SK-N-SH treated with all-trans-retinoic acid at 6 μM for 48 hours (cell line): Measurements from ENCODE around the gene CLEC16A.
A peak's percentile ranks its signal among the peaks of the same experiment; 100 is the strongest.

Experiments used
- ATAC-seq: fragments of 200-7000 bp; cut with Tn5 transposase; 3 replicates; pipeline ENCODE4 v1.9.1; 2020; ENCODE audit warnings: mild to moderate bottlenecking, moderate library complexity
- ARNTL ChIP-seq: fragments of 450-650 bp; formaldehyde crosslinking; IDR thresholded peaks from 2 replicates; pipeline ENCODE4 v1.5.0; 2020; ENCODE audit warnings: low read depth, mild to moderate bottlenecking, moderate library complexity, borderline replicate concordance
- CSDC2 ChIP-seq: fragments of 250-450 bp; sonication (Bioruptor Pico); IDR thresholded peaks from 2 replicates; pipeline ENCODE4 v1.5.0; 2020; ENCODE audit warnings: mild to moderate bottlenecking, moderate library complexity
- ESRRG ChIP-seq: fragments of 250-450 bp; sonication (Bioruptor Pico); IDR thresholded peaks from 2 replicates; pipeline ENCODE4 v1.6.1; 2021; ENCODE audit warnings: mild to moderate bottlenecking
- GLIS3 ChIP-seq: fragments of 250-450 bp; sonication (Bioruptor Pico); IDR thresholded peaks from 2 replicates; pipeline ENCODE4 v1.5.0; 2020; ENCODE audit warnings: mild to moderate bottlenecking, moderate library complexity
- ISL1 ChIP-seq: fragments of 250-450 bp; sonication (Bioruptor Pico); IDR thresholded peaks from 2 replicates; pipeline ENCODE4 v2.1.2; 2022; ENCODE audit warnings: mild to moderate bottlenecking, moderate library complexity
- PPARA ChIP-seq: fragments of 250-450 bp; sonication (Bioruptor Pico); IDR thresholded peaks from 2 replicates; pipeline ENCODE4 v1.5.0; 2020; ENCODE audit warnings: mild to moderate bottlenecking, borderline replicate concordance
- RARB ChIP-seq: fragments of 250-450 bp; sonication (Bioruptor Pico); IDR thresholded peaks from 2 replicates; pipeline ENCODE4 v1.8.0; 2021; ENCODE audit warnings: mild to moderate bottlenecking, moderate library complexity
- SNAI2 ChIP-seq: fragments of 250-450 bp; sonication (Bioruptor Pico); IDR thresholded peaks from 2 replicates; pipeline ENCODE4 v1.5.0; 2020; ENCODE audit warnings: mild to moderate bottlenecking, moderate library complexity
- TCF4 ChIP-seq: fragments of 250-450 bp; sonication (Bioruptor Pico); IDR thresholded peaks from 2 replicates; pipeline ENCODE4 v1.8.0; 2021; ENCODE audit warnings: mild to moderate bottlenecking, moderate library complexity, borderline replicate concordance
- TOX ChIP-seq: fragments of 250-450 bp; sonication (Bioruptor Pico); IDR thresholded peaks from 2 replicates; pipeline ENCODE4 v1.8.0; 2021; ENCODE audit warnings: mild to moderate bottlenecking, moderate library complexity, borderline replicate concordance
- ZC3H10 ChIP-seq: fragments of 250-450 bp; sonication (Bioruptor Pico); IDR thresholded peaks from 2 replicates; pipeline ENCODE4 v1.5.1; 2021; ENCODE audit warnings: mild to moderate bottlenecking, moderate library complexity
- ZFP3 ChIP-seq: fragments of 250-450 bp; sonication (Bioruptor Pico); IDR thresholded peaks from 2 replicates; pipeline ENCODE4 v1.5.0; 2020; ENCODE audit warnings: mild to moderate bottlenecking, moderate library complexity
- ZFP30 ChIP-seq: fragments of 450-650 bp; formaldehyde crosslinking; IDR thresholded peaks from 2 replicates; pipeline ENCODE4 v1.5.0; 2022; ENCODE audit warnings: mild to moderate bottlenecking, moderate library complexity
- ZNF565 ChIP-seq: fragments of 450-650 bp; formaldehyde crosslinking; conservative IDR thresholded peaks from 2 replicates; pipeline ENCODE4 v1.5.0; 2020; ENCODE audit warnings: low read depth, mild to moderate bottlenecking, moderate library complexity
- ZNF70 ChIP-seq: fragments of 450-650 bp; formaldehyde crosslinking; IDR thresholded peaks from 2 replicates; pipeline ENCODE4 v1.5.0; 2020; ENCODE audit warnings: mild to moderate bottlenecking, moderate library complexity
- ZNF8 ChIP-seq: fragments of 450-650 bp; formaldehyde crosslinking; IDR thresholded peaks from 2 replicates; pipeline ENCODE4 v1.5.0; 2020; ENCODE audit warnings: mild to moderate bottlenecking, moderate library complexity
- TF ChIP-seq, protein P1 (sequence below): fragments of 250-450 bp; sonication (Bioruptor Pico); IDR thresholded peaks from 2 replicates; pipeline ENCODE4 v1.5.1; 2021; ENCODE audit warnings: mild to moderate bottlenecking, moderate library complexity
- TF ChIP-seq, protein P2 (sequence below): fragments of 250-450 bp; sonication (Bioruptor Pico); IDR thresholded peaks from 2 replicates; pipeline ENCODE4 v1.5.0; 2020; ENCODE audit warnings: mild to moderate bottlenecking, moderate library complexity
- TF ChIP-seq, protein P3 (sequence below): fragments of 250-450 bp; sonication (Bioruptor Pico); IDR thresholded peaks from 2 replicates; pipeline ENCODE4 v1.8.0; 2020; ENCODE audit warnings: mild to moderate bottlenecking, moderate library complexity, borderline replicate concordance
- TF ChIP-seq, protein P4 (sequence below): fragments of 250-450 bp; sonication (Bioruptor Pico); IDR thresholded peaks from 2 replicates; pipeline ENCODE4 v1.5.1; 2020; ENCODE audit warnings: low read depth, mild to moderate bottlenecking, moderate library complexity

CLEC16A gene

DNA sequence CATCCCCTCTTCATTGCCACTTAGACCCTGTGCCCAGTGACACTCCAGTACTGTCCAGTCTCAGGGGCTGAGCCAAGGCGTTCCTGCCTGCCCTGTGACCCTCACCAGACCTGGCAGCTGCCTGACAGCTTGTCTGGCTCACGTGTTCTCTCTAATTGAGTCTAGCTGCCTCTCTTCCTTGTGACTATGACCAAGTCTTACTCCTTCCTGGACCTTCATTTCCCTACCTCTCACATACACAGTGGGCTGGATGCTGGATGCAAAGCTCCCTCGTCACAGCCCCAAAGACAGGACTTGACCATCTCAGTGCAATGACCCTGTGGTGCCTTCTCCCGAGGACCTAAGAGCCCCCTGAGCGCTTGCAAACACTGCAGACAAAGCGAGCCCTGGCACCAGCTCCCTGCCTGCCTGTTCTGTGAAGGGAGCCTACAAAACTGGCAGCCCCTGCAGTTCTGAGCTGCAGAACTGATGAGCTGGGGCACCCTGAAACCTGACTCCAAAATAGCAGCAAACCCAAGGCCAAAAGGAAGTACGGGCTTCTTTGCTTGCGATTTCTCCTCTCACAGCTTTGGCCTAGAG is 3.8 kb upstream of the CLEC16A start:
- TF ChIP-seq PPARA (CRISPR knock-in tag) = no peak
- TF ChIP-seq, protein P1, sequence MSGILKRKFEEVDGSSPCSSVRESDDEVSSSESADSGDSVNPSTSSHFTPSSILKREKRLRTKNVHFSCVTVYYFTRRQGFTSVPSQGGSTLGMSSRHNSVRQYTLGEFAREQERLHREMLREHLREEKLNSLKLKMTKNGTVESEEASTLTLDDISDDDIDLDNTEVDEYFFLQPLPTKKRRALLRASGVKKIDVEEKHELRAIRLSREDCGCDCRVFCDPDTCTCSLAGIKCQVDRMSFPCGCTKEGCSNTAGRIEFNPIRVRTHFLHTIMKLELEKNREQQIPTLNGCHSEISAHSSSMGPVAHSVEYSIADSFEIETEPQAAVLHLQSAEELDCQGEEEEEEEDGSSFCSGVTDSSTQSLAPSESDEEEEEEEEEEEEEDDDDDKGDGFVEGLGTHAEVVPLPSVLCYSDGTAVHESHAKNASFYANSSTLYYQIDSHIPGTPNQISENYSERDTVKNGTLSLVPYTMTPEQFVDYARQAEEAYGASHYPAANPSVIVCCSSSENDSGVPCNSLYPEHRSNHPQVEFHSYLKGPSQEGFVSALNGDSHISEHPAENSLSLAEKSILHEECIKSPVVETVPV = no peak
- no peak for TF ChIP-seq ZFP3 (CRISPR knock-in tag)
- TF ChIP-seq ISL1 (CRISPR knock-in tag) = no peak
- TF ChIP-seq, protein P2, sequence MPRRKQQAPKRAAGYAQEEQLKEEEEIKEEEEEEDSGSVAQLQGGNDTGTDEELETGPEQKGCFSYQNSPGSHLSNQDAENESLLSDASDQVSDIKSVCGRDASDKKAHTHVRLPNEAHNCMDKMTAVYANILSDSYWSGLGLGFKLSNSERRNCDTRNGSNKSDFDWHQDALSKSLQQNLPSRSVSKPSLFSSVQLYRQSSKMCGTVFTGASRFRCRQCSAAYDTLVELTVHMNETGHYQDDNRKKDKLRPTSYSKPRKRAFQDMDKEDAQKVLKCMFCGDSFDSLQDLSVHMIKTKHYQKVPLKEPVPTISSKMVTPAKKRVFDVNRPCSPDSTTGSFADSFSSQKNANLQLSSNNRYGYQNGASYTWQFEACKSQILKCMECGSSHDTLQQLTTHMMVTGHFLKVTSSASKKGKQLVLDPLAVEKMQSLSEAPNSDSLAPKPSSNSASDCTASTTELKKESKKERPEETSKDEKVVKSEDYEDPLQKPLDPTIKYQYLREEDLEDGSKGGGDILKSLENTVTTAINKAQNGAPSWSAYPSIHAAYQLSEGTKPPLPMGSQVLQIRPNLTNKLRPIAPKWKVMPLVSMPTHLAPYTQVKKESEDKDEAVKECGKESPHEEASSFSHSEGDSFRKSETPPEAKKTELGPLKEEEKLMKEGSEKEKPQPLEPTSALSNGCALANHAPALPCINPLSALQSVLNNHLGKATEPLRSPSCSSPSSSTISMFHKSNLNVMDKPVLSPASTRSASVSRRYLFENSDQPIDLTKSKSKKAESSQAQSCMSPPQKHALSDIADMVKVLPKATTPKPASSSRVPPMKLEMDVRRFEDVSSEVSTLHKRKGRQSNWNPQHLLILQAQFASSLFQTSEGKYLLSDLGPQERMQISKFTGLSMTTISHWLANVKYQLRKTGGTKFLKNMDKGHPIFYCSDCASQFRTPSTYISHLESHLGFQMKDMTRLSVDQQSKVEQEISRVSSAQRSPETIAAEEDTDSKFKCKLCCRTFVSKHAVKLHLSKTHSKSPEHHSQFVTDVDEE (CRISPR knock-in tag) = no peak
- TF ChIP-seq ESRRG (CRISPR knock-in tag) = no peak
- no peak for TF ChIP-seq TCF4 (CRISPR knock-in tag)
- TF ChIP-seq, protein P3, sequence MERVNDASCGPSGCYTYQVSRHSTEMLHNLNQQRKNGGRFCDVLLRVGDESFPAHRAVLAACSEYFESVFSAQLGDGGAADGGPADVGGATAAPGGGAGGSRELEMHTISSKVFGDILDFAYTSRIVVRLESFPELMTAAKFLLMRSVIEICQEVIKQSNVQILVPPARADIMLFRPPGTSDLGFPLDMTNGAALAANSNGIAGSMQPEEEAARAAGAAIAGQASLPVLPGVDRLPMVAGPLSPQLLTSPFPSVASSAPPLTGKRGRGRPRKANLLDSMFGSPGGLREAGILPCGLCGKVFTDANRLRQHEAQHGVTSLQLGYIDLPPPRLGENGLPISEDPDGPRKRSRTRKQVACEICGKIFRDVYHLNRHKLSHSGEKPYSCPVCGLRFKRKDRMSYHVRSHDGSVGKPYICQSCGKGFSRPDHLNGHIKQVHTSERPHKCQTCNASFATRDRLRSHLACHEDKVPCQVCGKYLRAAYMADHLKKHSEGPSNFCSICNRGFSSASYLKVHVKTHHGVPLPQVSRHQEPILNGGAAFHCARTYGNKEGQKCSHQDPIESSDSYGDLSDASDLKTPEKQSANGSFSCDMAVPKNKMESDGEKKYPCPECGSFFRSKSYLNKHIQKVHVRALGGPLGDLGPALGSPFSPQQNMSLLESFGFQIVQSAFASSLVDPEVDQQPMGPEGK (CRISPR knock-in tag) = no peak
- no peak for TF ChIP-seq ZFP30 (CRISPR knock-in tag)
- TF ChIP-seq ARNTL = no peak
- no peak for TF ChIP-seq RARB
- no peak for TF ChIP-seq ZNF565 (CRISPR knock-in tag)
- TF ChIP-seq, all 23 proteins: peak for 0
- no peak for ATAC-seq

DNA sequence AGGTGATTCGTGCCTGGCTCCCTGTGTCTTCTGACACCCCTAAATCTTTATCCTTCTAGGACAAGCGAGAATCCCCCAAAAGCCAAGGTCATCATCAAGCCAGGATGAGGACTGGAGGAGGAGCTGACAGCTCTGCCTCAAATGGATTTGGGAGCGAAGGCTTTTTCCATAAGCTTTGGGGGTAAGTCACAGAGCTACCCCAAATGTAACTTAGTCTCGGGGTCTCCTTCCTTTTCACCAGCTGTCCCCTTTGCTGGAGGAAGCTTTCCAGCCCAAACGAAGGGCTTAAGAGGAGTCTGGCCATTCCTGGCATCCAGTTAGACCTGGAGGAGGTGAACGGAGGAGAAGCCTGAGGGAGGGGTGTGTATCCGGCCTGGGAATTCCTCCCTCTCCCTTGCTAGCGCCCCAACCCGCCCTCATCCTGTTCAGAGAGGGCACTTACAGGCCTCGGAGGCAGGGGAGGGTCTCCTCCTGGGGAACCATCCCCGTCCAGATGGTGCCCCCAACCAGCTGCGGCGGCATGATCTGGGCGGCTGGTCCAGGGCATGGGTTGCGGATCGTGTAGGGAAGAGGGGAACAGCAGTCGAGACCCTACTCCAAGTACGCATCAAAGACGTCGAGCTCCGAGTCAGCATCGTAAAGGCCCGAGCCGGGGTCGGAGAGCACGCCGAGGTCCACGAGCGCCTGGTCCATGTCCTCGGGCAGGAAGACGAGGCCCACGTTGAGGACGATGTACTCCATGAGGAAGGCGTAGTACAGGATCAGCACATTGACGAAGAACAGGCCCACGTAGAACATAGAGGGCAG is 3.0 kb upstream of the CLEC16A start:
- TF ChIP-seq GLIS3 (CRISPR knock-in tag) (no peak), RARB (no peak), ZFP30 (CRISPR knock-in tag) (no peak), ZNF565 (CRISPR knock-in tag) (no peak), ARNTL (no peak), ZC3H10 (no peak), TOX (no peak), SNAI2 (no peak), ZNF70 (CRISPR knock-in tag) (no peak), CSDC2 (no peak), ZNF8 (no peak), ISL1 (CRISPR knock-in tag) (no peak)
- TF ChIP-seq, protein P3 (CRISPR knock-in tag) = no peak
- TF ChIP-seq, protein P4, sequence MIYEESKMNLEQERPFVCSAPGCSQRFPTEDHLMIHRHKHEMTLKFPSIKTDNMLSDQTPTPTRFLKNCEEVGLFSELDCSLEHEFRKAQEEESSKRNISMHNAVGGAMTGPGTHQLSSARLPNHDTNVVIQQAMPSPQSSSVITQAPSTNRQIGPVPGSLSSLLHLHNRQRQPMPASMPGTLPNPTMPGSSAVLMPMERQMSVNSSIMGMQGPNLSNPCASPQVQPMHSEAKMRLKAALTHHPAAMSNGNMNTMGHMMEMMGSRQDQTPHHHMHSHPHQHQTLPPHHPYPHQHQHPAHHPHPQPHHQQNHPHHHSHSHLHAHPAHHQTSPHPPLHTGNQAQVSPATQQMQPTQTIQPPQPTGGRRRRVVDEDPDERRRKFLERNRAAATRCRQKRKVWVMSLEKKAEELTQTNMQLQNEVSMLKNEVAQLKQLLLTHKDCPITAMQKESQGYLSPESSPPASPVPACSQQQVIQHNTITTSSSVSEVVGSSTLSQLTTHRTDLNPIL (CRISPR knock-in tag) = no peak
- TF ChIP-seq, protein P1 = no peak
- peak; percentile 3 for ATAC-seq

DNA sequence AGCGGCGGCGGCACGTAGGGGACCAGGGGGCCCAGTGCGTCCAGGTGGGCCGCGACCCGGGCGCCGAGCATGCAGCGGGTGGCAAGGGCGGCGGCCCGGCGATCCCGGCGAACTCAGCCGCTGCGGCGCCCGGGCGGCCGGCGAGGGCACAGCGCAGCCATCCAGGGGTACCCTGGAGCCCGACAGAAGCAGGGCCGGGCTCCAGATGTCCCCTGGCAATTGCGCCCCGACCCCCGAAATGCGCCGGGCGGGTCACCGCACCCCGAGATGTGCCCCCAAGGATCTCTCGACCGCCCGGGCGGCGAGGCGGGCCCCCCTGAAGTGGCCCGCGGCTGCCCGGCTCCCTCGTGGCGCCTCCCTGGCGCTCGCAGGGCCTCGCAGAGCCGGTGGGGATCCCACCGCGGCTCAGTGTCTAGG is 2.4 kb upstream of the CLEC16A start:
- ATAC-seq = peak; percentile 10
